ENCODE results near the gene SCN11A. TPM values are rescaled to one million over a fixed set of nuclear protein-coding genes. Genes with fewer than 3 reads are reported as not detected.

The SCN11A gene
- total RNA-seq, result 0.06 and 0.13 TPM in 2 replicates

GRCh38 chr3:39051649-39052561, at the start of gene SCN11A, which contains the start of gene WDR48:
TSS of gene SCN11A (minus strand) at chr3:39051944. CDS start at chr3:38950362, 101,582 bp downstream.
TSS of gene WDR48 (plus strand) at chr3:39052016. CDS start at chr3:39052026, 10 bp downstream.

Other genes with a start within 250 kb of the SCN11A start
- under 0.01 and 0.06 TPM in 2 replicates for gene SCN10A, start 235.7 kb downstream of the SCN11A start, total RNA-seq
- gene WDR48, start 72 bp upstream of the SCN11A start, total RNA-seq, result 40.2 and 44.3 TPM in 2 replicates
- 32.5 and 36.4 TPM in 2 replicates for gene GORASP1, start 55.7 kb upstream of the SCN11A start, total RNA-seq
- 2.2 and 3.0 TPM in 2 replicates for gene TTC21A, start 55.7 kb upstream of the SCN11A start, total RNA-seq
- 10.8 and 14.2 TPM in 2 replicates for gene CSRNP1, start 101.6 kb upstream of the SCN11A start, total RNA-seq
- gene XIRP1, start 140.7 kb upstream of the SCN11A start, total RNA-seq, result not detected in 2 replicates
- under 0.01 TPM in 2 replicates for gene CX3CR1, start 228.1 kb upstream of the SCN11A start, total RNA-seq

Data from aortic smooth muscle cell (primary cell).